PFSK-1 (cell line): ENCODE data around the gene CYP2A6.

Source experiments
- POLR2AphosphoS5 ChIP-seq: IDR thresholded peaks from 2 replicates; pipeline ENCODE4 v1.6.1; 2012; ENCODE audit warnings: low read depth, mild to moderate bottlenecking, control low read depth, low read length, moderate library complexity
- SIN3A ChIP-seq: IDR thresholded peaks from 2 replicates; pipeline ENCODE4 v1.6.1; 2012; ENCODE audit warnings: mild to moderate bottlenecking, low read length, moderate library complexity, borderline replicate concordance; ENCODE audit not compliant: insufficient read depth
- TAF1 ChIP-seq: IDR thresholded peaks from 2 replicates; pipeline ENCODE4 v1.6.1; 2012; ENCODE audit warnings: low read length, control low read depth, borderline replicate concordance; ENCODE audit not compliant: insufficient read depth
- TF ChIP-seq, protein P1 (sequence below), 2 experiments: IDR thresholded peaks; 2 replicates each; pipeline versions ENCODE4 v1.6.1 to v1.8.0; 2011 to 2012; ENCODE audit warnings: low read depth in 2 of 2, low read length in 2 of 2, control low read depth in 1 of 2, inconsistent platforms in 1 of 2, mild to moderate bottlenecking in 1 of 2, moderate library complexity in 1 of 2; ENCODE audit not compliant: insufficient read depth in 1 of 2

DNA sequence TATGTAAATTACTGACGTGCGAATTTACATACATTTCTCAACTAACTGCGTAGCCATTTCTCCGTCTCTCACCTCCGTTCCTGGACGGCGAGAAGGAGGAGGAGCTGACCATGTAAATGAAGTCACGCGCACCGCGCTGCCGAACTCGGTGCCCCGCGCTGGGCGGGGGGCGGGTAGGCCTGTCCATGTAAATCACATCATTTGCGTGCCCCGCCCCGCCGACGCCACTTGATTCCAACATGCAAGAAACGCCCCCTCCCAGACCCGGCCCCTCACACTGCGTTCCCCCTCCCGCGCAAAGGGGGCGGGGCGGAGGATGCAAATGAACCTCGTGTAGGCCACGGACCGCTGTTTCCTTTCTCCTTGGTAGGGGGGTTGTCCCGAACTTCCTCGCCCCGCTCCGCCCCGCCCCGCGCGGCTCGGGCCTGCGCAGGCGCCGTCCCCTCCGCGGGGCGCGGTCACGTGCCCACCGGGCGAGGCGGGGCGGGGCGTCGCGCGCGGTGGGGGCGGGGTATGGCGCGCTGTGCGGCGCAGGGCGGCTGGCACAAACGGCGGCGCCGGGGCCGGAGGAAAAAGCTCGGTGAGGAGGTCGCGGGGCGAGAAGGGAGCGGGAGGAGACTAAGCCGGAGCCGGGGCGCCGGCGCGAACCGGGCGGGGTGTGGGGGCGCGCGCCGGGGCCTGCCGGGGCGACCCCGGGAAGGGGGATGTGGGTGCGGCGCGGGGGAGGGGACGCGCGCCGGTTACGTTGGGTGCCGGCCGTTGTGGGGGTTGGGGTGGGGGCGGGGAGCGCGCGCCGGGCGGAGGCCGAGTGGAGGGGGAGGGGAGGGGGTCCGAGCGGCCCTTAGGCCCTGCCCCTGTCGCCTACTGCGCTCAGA, 51.3 kb downstream of the CYP2A6 start, which contains the start of gene EGLN2:
- TF ChIP-seq POLR2AphosphoS5, result no peak; the same call in none of the 2 replicates
- TF ChIP-seq, protein P1, sequence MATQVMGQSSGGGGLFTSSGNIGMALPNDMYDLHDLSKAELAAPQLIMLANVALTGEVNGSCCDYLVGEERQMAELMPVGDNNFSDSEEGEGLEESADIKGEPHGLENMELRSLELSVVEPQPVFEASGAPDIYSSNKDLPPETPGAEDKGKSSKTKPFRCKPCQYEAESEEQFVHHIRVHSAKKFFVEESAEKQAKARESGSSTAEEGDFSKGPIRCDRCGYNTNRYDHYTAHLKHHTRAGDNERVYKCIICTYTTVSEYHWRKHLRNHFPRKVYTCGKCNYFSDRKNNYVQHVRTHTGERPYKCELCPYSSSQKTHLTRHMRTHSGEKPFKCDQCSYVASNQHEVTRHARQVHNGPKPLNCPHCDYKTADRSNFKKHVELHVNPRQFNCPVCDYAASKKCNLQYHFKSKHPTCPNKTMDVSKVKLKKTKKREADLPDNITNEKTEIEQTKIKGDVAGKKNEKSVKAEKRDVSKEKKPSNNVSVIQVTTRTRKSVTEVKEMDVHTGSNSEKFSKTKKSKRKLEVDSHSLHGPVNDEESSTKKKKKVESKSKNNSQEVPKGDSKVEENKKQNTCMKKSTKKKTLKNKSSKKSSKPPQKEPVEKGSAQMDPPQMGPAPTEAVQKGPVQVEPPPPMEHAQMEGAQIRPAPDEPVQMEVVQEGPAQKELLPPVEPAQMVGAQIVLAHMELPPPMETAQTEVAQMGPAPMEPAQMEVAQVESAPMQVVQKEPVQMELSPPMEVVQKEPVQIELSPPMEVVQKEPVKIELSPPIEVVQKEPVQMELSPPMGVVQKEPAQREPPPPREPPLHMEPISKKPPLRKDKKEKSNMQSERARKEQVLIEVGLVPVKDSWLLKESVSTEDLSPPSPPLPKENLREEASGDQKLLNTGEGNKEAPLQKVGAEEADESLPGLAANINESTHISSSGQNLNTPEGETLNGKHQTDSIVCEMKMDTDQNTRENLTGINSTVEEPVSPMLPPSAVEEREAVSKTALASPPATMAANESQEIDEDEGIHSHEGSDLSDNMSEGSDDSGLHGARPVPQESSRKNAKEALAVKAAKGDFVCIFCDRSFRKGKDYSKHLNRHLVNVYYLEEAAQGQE (IDR thresholded peaks at IDR 0.05; ENCODE audit: insufficient read depth in 1 of 2, low read depth in 2 of 2, low read length in 2 of 2), result no peak
- no peak for TF ChIP-seq SIN3A
- TF ChIP-seq TAF1, result peak; percentile 53; the same call in 1 of the 2 replicates
